Nucleus accumbens (tissue), 56 donors: ENCODE results near the gene HS6ST3.

Source experiments
- DNase-seq, 56 donors: peaks; one replicate each; lab custom pipeline; 2025; lab: John Stamatoyannopoulos, UW

The HS6ST3 gene

DNA sequence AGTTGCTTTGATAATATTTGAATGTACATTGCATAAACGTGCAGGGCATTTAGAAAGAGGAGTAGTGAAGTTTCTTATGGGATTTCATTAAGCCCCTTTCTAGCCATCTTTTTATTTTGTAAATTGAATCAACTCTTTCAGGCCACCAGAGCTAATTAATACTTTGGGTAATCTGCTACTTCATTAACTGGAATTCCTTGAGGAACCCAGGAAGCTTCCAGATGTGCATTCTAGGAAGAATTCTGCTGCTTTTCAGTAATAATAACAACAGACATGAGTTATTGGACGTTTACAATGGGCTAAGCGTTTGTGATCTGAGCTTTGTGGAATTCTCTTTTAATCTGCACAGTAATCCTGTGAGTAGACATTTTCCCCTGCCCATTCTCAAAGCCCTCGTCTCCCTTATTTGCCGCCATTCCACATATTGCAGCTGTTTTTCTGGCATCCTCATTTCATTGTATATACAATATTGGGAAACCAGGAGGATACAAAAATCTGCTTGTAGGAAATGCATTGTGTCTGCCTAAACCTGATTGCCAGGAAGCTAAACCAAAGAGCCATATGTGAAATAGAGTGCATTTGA lies 103.9 kb downstream of the HS6ST3 start:
- no peak for DNase-seq

DNA sequence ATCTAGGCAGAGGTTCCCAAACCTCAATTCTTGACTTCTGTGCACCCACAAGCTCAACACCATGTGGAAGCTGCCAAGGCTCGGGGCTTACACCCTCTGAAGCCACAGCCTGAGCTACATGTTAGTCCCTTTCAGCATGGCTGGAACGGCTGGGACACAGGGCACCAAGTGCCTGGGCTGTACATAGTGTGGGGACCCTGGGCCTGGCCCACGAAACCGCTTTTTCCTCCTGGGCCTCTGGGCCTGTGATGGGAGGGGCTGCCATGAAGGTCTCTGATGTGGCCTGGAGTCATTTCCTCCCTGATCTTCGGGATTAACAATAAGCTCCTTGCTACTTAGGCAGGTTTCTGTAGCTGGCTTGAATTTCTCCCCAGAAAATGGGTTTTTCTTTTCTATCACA lies 108.1 kb downstream of the HS6ST3 start:
- no peak for DNase-seq

DNA sequence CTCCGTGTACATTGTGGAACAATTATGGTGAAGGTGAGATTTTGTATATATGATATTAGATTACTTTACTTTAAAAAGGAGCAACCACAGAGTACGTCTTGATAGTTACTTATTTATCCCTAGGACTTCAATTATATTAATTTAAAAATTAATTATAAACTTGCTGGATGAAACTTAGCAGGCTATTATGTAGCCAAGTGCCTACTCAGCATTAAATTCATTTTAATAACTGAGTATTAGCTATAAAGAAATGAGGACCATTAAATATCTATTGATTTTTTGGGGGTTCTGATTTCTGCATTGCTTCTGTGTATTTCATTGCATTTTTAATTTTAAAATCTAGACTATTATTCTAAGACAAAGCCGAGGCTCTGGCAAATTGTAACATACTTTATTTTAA lies 109.4 kb downstream of the HS6ST3 start:
- no peak for DNase-seq

DNA sequence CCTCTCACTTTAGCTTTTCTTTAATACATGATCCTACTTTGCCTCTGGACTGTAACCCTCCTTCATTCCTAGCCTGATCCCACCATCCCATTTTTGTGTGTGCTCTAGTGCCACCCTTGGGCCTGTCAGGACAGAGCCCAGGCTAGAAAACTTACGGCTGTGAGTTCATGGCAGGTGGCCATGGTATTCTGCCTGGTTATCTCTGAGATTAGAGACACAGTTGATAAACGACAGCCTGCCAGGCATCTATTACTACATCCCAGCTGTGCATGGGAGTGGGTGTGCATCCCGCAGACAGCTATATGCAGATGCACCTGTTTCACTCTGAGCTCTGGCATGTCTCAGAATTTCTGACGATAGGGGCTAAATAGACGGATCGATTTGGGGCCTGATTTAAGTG lies 110.9 kb downstream of the HS6ST3 start:
- DNase-seq = no peak

DNA sequence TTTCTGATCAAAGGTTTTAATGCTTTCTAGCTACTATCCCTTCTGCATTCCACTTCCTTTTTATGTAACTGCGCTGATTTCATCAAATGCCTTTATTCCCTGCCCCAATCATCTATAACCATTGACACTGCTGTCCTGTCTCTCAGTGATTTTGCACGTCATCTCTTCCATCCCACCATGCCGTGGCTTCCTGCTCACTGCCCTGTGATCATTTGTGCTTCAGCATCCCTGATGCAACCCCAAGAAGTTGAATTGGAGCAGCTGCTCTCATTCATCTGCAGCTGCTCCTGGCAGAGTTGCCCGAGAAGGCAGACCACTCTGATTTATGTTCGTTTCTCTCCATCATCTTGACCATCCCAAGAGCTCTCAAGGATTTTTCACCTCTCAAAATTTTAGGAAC lies 112.4 kb downstream of the HS6ST3 start:
- DNase-seq = no peak

DNA sequence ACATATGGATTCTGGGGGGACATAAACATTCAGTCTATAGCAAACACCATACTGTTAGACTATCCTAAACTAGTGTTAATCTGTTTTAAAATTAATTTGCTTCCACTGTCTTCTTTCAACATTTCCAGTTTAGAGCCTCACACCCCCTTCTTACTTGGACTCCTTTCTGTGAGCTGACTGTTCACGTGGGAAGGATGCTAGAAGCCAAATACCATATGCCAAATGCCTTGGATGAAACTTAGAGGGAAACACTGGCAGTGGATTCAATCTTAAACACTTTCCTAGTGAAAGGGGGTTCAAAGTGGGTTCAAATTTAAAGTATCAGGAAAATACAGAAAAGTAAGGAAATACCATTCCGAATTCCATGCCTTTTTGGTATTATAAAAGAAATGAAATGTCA lies 113.6 kb downstream of the HS6ST3 start:
- DNase-seq = no peak

DNA sequence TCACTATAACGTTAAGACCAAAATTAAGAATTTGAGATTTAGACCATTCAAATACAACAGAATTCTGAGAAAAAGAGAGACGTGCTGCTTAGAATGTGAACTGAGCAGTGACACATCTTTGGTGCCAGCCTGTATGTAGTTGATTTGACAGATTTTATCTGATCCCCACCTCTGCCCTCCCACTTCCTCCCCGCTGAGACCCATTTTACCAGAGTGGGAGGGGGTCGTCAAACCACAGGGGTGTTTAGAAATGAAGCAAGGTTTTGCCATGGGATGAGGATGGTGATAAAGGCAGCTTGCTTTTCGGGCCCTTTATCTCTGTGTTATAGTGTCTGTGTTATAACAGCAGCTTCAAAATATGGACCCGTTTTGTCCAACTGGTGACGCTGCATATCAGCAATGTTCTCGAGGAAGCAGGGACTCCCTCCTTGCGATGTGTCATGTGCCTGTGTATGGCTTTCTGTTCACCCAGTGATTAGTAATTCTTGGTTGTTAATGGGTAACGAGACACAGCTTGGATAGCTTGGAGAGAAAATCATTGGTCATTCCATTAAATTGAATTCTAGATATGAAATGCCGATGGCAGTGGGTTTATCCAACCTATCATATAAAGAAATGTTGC lies 125.0 kb downstream of the HS6ST3 start:
- no peak for DNase-seq

DNA sequence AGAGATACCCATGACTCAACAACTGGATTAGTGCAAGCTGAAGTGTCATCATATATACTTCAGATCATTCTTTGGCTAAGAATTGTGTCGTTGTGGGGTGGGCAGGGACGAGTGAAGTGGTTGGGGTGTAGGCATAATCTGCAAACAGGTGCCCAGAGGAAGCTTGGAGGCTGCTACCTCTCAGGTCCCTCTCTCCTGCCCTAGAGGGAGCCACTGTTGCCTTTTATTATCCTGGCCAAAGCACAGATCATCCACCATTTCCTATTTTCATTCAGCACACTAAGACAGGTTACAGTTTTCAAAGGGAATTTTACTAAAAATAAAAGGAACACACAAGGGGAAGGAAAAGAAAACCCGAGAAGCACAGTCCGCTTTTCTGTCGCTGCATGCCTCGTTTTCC lies 126.6 kb downstream of the HS6ST3 start:
- DNase-seq = no peak

DNA sequence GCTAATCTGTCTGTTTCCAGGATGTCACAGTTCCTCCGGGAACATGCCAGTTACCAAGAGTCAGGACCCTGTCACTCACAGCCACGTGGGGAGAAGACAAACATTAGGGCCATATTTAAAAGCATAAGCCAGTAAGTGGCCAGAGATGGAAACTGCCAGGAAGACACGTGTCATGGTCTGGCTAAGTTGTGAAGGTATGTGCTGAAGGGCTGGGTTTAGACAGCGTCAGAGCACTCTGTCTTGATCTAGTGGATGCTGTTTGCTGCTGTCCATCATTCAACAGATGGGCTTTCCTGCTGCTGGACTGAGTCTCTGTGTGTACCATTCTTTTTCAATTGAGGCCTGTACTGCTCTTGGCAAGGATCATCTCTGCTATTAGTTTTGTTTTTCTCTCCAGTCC lies 128.6 kb downstream of the HS6ST3 start:
- DNase-seq = no peak

DNA sequence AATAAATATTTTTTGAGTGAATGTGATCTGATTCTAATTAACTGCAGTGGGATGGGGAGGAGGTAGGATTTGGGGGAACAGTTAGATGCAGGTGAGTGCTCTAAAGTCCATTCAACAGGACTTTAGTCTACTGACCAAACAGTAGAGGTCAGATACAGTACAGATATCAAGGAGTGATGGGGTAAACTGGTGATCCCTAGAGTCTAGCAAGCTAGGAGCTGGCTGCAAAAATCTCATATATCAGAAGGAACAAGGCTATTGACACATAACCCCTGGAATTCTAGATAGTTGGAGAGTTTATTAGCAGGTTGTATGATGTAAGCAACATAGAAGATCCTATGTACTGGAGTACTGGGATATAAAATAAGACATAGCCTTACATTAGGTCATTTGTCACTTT lies 131.6 kb downstream of the HS6ST3 start:
- no peak for DNase-seq

DNA sequence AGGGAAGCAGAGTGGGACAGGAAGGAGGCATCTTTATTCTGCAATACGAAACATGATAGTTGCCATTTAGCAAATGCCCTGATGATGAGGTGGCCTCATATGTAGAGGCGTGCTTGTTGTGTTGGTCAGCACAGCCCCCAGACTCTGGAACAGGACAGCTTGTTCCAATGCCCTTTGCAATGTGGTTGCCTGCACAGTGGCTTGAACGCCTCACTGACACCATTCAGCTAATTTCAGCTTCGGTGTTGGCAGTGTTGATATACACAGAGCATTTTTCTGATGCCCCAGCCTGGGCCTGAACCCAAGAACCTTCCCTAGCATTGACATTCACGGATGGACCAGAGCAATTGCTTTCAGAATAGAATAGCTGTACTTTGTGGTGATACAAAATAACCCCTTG lies 133.3 kb downstream of the HS6ST3 start:
- DNase-seq = peak in 2 of 56 donors; percentile 2 to 6

DNA sequence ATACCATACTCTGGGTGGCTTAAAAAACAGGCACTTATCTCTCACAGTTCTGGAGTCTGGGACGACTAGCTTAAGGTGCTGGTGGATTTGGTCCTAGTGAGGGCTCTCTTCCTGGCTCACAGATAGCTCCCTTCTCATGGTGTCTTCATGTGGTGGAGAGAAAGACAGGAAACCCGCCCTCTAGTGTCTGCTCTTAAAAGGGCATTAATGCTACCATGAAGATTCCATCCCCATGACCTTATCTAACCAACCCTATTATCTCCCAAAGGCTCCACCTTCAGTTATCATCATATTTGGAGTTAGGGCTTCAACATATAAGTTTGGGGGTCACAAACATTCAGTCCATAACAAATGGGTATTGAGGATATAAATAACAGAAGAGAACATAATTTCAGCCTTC lies 139.4 kb downstream of the HS6ST3 start:
- DNase-seq = no peak

DNA sequence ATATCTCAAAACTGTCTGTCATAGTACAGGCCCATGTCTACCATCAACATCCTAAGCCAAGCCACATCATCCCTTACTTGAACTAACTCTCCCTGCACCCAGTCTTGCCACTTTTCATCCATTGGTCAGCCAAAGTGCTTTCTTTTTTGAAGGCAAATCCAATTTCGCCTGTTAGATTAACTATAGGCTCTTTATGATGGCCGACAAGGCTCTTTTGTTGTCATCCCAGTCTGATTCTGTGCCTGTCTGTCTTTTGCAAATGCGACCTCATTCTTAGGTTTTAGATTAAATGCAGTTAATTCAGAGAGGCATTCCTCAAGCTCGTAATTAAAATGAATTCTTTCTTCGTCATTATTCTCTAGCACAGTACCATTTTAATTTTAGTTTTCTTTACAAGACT lies 148.3 kb downstream of the HS6ST3 start:
- no peak for DNase-seq

DNA sequence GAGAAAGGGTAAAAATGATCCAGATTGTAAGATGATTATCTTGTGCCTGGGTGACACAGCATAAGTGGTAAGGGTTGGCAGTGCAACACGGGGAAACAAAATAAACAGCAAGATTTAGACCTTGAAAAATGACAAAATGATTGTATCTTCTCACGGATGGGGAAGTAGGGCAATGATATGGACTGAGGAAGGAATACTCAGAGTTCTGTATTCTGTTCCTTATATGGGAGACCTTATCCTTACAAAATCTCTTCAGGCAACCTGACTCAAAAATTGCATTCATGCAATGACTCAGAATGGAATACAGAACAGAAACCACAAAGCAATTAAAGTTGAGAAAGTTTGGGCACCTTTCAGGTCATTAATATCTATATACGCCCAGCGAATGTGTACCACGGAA lies 149.0 kb downstream of the HS6ST3 start:
- no peak for DNase-seq

DNA sequence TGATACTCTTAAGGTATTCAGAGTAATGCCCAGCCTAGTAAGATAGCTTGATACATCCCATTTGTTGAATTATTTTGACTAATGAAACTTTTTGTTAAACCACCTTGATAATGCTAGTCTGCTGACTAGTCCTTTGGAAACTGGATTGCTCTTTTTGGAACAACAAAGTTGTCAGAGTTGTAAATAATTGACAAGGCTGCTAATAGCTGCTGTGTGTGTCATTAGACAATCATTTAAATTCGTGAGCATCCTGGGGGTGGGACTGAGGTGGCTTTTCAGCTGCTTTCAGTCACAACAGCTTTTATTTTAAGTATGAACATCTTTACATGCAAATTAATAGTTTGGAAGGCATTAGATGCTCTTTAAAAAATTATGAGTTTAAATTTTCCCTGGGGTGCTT lies 153.5 kb downstream of the HS6ST3 start:
- no peak for DNase-seq

DNA sequence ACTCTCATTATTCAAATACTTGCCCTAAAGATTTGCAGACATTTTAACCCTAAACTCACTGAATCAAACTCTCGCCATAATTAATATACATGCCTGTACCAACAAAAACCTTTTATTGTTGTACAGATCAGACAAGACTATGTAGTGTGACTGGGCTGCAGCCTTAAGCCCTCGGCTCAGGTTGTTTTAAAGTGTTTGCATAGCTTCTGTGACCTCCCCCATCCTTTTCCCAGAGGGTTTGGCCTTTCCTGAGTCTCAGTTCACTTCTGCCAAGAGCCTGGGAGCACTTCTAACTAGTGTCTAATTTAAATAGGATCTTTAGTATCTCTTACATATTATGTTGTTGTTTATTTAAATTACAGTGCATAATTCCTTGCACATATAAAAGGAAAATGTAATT lies 158.2 kb downstream of the HS6ST3 start:
- no peak for DNase-seq

DNA sequence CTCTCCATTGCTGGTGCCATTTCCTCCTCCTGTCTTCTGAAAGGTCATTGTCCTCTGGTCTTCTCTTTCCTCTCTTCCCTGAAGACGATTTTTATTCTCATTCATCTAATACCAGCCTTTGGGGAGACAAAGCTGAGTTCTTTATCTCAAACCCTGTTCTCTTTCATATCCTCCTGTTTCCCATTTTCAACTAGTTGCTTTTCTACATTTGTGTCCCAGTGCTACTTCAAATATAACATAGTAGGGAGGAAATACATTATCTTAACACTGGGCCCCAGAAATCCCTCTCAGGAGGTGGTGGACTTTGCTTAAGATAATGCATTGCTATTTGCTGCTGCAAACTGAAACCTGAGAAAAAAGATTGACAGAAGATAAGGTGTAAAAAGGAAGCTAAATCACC lies 159.1 kb downstream of the HS6ST3 start:
- no peak for DNase-seq

DNA sequence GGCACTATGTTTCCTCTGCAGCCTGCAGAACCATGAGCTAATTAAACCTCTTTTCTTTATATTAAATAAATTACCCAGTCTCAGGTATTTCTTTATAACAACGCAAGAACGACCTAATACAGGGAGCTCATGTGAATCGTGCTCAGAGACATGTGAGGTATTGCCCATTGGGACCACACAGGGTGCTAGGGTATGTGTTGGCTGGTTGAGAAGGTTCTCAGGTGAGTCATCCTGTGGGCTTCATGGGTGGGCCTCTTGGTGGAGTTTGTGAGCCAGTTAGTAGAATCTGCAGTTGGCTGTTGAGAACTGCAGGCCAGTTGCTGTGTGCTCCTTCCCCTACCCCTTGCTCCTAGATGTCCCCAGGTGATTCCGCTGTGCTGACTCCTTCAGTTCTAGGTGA lies 163.0 kb downstream of the HS6ST3 start:
- DNase-seq = no peak

DNA sequence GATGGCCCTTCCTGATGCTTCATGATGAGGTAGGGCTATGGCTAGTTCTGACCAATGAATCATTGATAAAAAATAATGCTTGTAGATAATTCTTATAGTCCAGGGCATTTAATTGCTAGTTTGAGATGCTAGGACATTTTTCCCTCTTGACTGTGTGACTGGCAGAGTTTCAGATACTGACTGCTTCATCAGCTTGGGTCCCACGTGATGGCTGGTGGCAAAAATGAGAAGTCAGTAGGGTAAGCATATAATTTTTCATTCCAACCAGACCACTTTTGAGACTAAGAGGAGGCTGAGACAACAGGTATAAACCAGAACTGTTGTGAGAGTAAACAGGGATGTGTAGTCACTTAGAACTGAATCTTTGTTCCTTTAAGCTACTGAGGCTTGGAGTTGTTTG lies 183.3 kb downstream of the HS6ST3 start:
- no peak for DNase-seq

DNA sequence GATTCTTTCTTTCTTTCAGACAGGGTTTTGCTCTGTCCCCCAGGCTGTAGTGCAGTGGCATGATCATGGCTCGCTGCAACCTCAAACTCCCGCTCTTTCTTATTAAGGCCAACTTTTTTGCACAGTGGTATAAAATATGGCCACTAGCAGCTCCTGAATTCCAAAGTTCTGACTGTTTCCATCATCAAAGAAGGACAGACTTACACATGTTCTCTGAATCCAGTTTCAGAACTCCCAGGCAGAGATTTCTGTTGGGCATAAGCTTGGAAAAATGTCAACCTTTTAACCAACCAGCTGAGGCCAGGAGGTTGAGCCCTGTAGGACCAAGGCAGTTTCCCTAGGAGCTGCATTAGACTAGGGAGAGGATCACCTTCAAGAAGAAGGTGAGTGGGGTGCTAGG lies 184.1 kb downstream of the HS6ST3 start:
- no peak for DNase-seq

DNA sequence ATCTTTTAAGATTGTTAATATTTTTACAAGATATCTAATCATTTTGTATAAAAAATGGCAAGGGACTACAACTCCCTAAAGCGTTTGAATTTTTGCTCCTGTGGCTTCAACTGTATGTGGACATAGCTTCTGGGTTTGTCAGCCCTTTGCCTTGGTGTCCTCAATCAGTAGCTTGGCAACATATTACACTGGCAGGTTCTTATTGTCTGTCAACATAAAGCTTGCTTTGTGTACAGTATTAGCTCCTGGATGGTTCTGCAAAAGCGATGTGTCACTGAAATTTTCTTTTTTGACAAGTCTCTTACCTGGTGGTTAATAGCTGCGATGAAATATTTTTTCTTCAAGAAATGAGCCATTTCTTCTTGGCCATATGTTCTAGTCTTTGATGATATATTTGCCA lies 190.0 kb downstream of the HS6ST3 start:
- no peak for DNase-seq

DNA sequence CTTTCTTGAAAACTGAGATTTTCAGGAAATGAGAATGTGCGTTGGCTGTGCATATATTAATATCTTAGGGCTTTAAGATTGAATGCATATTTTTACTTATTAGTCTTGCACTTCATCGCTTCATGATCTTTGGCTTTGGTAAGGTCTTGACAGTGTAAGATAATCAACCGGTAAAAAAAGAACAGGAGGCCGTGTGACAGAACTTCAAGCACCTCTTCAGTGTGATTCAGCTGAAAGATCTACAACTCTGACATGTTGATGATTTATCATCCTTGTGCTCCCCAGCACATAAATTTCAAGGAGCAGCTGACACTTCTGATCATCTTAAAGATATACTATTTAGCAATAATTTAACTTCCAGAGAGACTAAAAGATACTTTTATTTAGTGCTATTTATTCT lies 195.1 kb downstream of the HS6ST3 start:
- peak in 5 of 56 donors; percentile 1 to 18 (median 6) for DNase-seq

DNA sequence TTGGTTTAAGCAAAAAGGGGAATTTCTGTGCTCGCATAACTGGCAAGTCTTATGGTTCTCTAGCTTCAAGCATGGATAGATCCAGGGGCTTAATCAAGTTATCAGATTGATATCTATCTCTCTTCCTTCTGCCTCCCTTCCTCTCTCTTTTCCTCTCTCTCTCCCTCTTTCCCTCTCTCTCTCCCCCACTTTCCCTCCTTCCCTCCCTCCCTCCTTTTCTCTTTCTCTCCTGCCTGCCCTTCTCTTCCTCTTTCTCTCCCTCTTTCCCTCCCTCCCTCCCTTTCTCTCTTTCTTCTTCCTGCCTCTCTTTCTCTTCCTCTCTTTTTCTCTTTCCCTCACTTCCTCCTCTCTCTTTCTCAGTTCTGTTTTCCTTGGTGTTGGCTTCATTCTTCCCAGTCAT lies 195.8 kb downstream of the HS6ST3 start:
- no peak for DNase-seq
